Stromal cell of bone marrow (primary cell): Measurements from ENCODE around the gene PTPA.

Experiments
- DNase-seq: peaks from one replicate; pipeline ENCODE4 v3.0.0-alpha.2; 2012; ENCODE audit warnings: low read depth

The PTPA gene

DNA sequence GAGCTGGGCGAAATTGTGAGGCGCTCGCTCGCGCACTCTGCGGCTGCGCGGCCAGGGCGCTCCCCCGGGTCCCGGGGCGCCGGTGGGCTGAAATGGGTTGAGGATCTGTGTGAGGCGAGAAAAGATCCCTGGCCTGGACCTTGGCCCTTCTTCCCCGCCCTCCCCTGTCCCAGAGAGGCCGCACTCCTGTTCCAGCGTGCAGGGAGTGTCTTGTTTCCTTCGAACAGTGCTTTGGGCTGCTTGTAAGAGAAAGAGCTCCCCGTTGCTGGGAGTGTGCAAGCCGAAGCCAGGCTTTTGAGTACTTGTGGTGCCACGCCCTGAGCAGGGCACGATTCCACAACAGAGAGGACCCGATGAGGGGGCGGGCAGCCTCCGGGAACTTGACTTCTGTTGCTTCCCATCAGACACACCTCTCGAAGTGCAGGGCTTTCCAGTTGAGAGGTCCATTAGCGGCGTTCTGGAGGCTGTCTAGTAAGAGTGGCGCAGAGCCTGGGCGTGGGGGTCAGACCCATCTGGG, 29.8 kb upstream of the PTPA start:
- no peak for DNase-seq

GRCh38 chr9:129084087-129084486, 27.1 kb upstream of the PTPA start:
- DNase-seq, result no peak

DNA sequence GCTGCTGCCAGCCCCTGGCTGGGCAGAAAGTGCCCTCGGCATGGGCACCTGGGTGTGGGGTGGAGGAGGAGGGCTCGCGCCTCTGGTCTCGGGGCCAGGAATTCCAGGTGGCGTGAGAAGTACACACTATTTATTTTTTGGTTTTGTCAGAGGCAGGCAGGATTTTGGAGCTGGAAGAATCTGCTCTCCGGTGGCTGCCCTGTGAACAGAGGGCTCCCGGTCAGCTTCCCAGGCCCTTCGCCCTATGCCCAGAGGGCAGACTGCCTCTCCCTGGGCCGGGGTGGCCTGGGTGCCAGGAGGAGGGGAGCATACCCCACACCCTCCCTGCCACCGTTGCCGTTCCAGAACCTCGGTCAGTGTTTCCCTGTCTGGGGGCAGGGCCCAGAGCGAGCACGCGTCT, 22.0 kb upstream of the PTPA start:
- DNase-seq, result no peak

DNA sequence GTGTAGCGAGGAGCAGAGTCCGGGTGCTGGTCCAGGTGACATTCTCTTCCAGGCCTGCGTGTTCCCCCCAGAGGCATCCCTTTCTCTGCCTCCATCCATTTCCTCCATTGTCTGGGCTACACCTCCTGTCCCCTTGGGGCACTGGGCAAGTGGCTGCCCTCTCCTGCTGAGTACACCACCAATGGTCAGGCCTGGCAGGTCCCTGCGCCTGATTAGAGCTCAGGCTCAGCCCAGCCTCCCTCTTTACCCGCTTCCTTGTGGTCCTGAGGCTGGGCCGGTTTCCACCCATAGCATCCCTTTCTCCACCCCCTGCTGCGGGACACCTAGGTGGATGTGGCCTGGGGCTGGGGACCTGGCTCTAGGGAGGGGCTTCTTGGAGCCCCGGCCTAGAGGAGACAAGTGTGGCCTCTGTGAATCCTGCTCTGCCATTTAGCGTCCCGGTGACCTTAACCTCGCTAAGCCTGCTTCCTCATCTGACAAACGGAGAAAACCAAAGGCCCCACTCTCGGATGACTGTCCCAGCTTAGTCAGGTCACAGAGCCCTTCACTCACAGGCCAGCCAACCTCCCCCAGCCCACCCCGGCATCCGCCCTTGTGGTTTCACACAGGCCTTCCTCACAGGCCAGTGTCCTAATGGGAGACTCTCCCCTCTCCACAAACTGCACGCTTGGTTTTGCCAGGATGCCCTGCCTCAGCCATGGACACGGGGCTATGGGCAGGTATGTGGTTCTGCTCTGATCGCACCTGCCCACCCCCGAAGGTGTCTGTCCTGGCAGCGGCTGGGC, 17.4 kb upstream of the PTPA start:
- DNase-seq, result no peak

DNA sequence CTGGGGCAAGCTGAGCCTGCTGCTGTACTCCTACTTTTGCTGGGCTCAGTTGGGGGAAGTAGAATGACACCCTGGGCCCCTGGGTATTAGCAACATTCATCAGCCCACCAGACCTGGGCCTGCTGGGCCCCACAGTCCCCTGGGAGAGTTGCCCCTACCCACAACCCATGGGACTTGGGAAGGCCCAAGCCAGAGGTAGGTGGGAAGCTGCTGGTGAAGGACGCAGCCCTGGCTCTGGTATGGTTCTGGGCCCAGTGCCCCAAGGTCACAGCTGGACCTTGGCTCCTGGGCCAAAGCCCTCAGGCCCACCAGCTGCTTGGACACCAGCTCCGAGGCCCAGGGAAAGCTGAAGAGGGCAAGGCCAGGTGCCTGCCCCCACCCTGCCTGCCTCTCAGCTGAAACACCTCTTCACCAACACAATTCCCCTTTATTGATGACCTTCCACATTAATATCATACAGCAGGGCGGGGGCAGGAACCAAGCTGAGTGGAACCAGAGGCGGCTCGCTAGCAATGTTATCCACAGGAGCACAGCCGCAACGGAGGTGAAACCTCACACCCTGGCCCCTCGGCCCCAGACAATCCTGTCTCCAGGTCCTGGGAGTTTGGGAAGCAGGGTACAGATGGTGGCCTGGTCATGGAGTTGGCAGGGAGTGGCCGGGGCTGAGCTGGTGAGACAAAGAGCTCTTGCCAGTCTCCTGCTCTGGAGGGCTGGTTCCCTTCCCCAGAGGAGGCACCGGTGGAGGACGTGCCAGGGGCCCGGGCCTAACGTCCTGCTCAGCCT, 16.6 kb upstream of the PTPA start:
- no peak for DNase-seq

DNA sequence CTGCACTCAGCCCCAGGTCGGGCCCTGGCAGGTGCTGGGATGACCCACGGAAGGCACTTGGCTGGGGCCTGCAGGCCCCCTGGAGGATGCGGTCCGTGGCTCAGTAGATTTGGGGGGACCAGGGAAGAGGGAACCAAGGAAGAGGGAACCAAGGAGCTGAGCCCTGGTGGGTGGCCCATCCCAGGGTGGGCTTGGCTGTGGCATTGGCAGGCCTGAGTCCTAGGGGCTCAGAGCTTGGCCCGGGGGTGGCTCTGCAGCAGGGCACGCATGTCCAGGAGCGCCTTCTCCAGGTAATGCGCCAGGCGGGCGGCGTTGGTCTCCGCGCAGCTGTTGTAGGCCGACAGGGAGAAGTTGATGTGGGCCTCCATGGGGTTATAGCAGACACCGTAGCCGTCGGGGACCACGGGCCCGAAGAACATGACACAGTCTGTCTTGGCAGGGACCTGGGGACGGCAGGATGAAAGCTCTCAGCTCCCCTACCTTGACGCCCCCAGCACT, 16.0 kb upstream of the PTPA start:
- DNase-seq, result no peak

- no peak for DNase-seq
Observed at GRCh38 chr9:129095908-129096307, 15.3 kb upstream of the PTPA start.

GRCh38 chr9:129097671-129098306, 13.4 kb upstream of the PTPA start:
- DNase-seq, result no peak

- no peak for DNase-seq
Observed at GRCh38 chr9:129098328-129098727, 12.9 kb upstream of the PTPA start.

- DNase-seq, result no peak
Observed at GRCh38 chr9:129100383-129101169, 10.6 kb upstream of the PTPA start.

GRCh38 chr9:129101279-129101678, 9.9 kb upstream of the PTPA start:
- no peak for DNase-seq

DNA sequence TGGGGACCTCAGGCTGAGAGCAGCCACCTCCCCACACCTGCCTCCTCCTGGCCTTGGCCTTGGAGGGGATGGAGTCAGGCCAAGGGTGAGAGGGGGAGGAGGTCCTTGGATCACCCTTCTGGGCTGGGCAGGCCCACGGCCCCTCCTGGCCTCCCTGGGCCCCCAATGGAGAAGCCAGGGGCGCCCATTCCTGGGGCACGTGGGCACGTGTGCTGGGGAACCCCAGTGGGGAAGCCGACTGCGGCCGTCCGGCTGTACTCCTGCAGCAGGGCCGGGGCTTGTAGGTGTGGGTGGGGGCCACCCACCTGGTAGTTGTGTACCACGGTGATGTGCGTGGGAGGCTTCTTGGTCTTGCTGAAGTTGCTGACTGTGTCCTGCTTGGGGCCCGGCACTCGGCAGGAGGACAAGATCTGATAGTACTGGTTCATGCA, 9.1 kb upstream of the PTPA start:
- no peak for DNase-seq

DNA sequence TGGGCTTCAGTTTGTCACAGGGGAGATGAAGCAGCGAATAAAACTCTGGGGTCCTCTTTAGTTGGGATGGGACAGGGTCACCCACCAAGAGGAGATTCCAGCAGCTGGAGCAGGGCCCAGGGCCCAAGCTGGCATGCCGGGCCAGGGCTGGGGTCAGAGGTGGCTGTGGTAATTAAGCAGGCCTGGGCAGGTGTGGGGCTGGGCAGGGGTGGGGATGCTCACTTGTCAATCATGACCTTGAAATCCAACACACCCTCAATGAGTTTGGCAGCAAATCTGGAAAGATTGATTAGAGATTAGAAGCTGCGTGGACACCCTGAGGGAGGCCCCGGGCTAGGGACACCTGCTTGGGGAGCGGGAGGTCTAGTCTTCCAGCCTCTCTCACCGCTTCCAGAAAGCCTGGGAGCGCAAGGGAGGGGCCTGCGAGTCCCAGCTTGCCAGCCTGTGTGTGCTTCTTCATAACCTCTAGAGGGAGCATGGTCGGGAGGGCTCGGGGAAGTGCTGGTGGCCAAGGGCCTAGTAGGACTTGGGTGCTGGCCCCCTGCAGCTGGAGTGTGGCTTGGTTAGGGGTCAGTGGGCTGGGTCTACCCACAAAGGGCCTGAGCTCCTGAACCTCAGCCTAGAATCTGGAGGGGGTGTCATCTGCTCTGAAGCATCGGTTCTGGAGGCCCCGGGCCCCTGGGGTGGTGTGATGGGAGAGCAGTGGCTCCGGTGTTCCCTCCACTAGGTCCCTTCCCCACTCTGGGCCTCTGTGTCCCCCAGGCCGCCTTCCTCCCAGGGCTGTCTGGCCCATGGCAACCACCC, 8.2 kb upstream of the PTPA start:
- DNase-seq, result no peak

DNA sequence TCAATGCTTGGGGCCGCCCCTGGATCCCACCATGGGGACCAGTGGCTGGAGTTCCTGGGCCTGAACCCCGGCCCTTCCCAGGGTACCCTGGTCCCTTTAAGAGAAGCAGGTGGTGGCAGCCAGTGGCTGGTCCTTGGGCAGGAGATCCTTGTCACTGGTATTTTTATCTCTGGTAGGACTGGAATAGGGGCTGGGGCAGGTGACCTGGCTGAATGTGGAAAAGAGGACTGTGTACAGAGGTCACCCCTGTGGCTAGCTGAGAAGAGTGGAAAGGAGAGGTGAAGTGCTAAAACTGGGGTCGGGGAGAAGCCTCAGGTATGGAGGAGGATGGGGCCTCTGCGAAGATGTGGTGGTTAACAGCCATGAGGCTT, 7.6 kb upstream of the PTPA start:
- no peak for DNase-seq

DNA sequence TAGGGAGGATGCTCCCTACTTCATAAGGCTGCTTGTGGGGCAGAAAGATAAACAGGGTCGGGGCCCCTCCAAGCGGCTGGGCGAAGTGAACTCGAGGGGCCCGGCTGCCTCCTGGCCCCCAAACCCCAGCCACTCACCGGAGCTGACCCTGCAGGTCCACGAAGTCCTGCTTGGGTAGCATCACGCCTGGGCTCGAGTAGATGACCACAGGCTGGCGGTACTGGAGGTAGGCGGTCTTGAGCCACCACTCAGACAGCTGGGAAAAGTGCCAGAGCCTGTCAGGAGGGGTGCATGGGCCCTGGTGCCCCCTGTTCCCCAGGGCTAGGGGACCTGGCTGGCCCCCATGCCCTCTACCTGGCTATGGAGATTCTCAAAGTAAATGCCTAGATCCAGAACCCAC, 7.2 kb upstream of the PTPA start:
- no peak for DNase-seq

DNA sequence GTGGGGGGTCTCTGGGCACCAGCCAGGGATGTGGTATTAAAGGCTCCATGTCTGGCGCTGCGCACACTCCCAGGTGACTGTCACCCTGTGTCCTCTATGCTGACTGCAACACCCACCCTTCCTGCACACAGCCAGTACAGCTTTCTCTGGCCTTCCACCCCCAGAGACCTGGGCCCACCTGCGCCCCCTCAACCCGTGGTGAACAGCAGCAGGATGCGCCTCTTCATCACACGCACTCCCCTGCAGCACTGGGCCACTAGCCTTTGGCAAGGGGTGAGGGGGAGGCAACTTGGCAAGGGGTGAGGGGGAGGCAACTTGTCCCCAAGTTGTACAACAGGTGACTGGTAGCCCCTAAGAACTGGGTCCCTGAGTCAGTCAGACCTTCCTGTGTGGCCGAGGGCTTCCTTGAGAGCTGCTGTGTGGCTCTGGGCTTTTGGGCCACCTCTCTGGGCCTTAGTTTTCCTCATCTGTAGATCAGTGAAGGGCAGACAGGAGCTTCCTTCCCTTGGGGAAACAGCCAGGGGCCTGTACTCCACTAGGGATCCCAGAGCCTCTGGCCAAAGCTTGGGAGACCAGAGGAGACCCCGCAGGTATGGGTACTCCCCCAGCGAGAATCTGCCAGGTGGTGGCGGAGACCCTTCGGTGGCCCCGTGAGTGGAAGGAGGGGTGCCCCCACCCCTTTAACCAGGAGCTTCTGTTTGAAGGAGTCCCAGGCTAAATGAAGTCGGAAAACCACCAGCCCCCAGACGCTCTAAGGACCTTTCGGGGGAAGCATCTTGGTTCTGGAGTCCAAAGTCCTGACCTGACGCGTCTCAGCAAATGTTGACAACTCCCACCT, 5.1 kb upstream of the PTPA start:
- no peak for DNase-seq

DNA sequence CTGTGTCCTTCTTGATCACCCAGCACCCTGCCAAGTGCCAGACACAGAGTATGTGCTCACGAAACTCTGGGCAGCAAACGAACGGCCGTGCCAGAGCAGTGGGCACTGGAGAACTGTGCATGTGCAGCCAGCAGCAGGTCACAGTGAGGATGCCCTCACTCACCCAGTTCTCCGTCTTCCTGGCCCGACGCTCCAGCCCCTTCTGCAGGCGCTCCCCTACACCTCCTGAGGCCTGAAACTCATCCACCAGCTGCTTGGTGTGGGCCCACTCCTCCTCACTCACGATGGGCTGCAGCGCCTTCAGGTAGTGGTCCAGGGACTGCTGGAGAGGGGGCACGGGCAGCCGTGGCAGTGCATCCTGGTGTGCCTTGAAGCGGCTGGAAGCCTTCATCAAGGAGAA, 3.6 kb upstream of the PTPA start:
- no peak for DNase-seq

GRCh38 chr9:129108083-129108804, 3.0 kb upstream of the PTPA start:
- DNase-seq, result no peak

DNA sequence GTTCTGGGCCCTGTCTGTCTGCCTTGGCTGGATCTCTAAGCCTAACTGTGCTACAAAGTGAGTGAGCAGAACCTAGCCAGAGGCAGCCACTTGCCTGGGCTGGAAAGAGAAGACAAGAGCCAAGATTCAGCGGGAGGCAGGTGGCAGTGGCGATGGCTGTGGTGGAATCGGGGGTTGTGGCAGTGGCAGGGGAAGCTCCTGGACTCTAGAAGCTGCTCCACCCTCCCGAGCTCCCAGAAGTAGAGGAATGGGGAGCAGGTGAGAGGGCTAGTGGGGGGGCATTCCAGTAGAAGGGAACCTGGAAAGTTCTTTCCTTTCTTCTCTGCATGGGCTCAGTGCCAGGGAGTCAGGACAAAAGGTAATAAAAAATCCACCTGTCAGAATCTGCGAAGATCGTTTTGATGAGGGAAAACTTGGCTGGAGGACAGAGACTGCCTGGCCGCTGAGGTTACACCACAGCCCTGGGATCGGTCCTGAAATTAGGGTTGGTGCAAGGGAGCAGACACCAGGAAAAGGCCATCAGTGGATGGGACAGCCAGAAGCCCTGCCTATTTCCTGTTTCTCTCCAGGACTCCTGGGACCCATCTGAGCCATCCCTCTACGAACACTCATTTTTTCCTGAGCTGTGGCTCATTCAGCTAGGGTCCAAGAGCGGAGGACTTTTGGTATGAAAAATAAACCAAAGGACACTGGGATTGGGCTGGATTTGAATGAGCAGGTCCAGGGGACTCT, 2.2 kb upstream of the PTPA start:
- DNase-seq, result no peak
